OCI-LY3 (cell line): ENCODE results near the gene APCDD1L.

Experiments
- H2AFZ ChIP-seq: fragments of 200-600, 300-600 bp; shearing (Covaris generic); 2 replicates; pipeline ENCODE4 v1.6.0; 2014; ENCODE audit warnings: antibody characterized with exemption, low read depth, low read length
- H3K27ac ChIP-seq: fragments of 200-600, 300-600 bp; sonication (generic); 2 replicates; pipeline ENCODE4 v1.5.1; 2014; ENCODE audit warnings: mild to moderate bottlenecking, low read length, moderate library complexity, mixed read lengths
- H3K27me3 ChIP-seq: fragments of 200-600, 300-600 bp; sonication (generic); 2 replicates; pipeline ENCODE4 v1.6.1; 2014; ENCODE audit warnings: low read depth, low read length, mixed read lengths
- H3K36me3 ChIP-seq: fragments of 200-600, 300-600 bp; sonication (generic); replicated peaks from 2 replicates; pipeline ENCODE3; 2014; ENCODE audit warnings: low read depth, low read length, mixed read lengths
- H3K4me1 ChIP-seq: fragments of 300-600, 200-600 bp; sonication (generic); 2 replicates; pipeline ENCODE4 v1.6.1; 2014; ENCODE audit warnings: low read length, mixed read lengths
- H3K4me2 ChIP-seq: fragments of 200-600, 300-600 bp; sonication (generic); 2 replicates; pipeline ENCODE4 v1.6.1; 2014; ENCODE audit warnings: low read length, mixed read lengths
- H3K4me3 ChIP-seq: fragments of 300-600, 200-600 bp; sonication (generic); 2 replicates; pipeline ENCODE4 v1.5.1; 2014; ENCODE audit warnings: antibody characterized with exemption, mild to moderate bottlenecking, low read length, moderate library complexity
- H3K79me2 ChIP-seq: fragments of 300-600, 200-600 bp; shearing (Covaris generic); 2 replicates; pipeline ENCODE4 v1.6.1; 2014; ENCODE audit warnings: mild to moderate bottlenecking, low read length, mixed read lengths
- H3K9ac ChIP-seq: fragments of 300-600, 200-600 bp; shearing (Covaris generic); 2 replicates; pipeline ENCODE4 v1.6.0; 2014; ENCODE audit warnings: mild to moderate bottlenecking, low read length, moderate library complexity
- H3K9me3 ChIP-seq: fragments of 200-600, 300-600 bp; shearing (Covaris generic); 2 replicates; pipeline ENCODE4 v1.6.1; 2014; ENCODE audit warnings: low read length, mixed read lengths; ENCODE audit not compliant: insufficient read depth
- H4K20me1 ChIP-seq: fragments of 200-600, 300-600 bp; sonication (generic); 2 replicates; pipeline ENCODE4 v1.6.1; 2016; ENCODE audit warnings: low read length, mixed read lengths; ENCODE audit not compliant: insufficient read depth
- CTCF ChIP-seq: fragments of 200-600, 300-600 bp; sonication (generic); IDR thresholded peaks from 2 replicates; pipeline ENCODE4 v1.5.1; 2014; ENCODE audit warnings: antibody characterized with exemption, low read length, low read depth
- EZH2phosphoT487 ChIP-seq: fragments of 200-600 bp; shearing (Covaris generic); IDR thresholded peaks from 2 replicates; pipeline ENCODE4 v1.6.1; 2018; ENCODE audit warnings: antibody characterized with exemption, mixed run types, low read depth

APCDD1L gene

GRCh38 chr20:58469616-58470015 lies 45.6 kb downstream of the APCDD1L start:
- no peak overlapping the region for H3K4me3 ChIP-seq
- TF ChIP-seq EZH2phosphoT487, result no peak
- no peak for TF ChIP-seq CTCF
- no peaks in the 10 kb centered on the region for H4K20me1 ChIP-seq
- H3K4me1 ChIP-seq, result no peaks in the 10 kb centered on the region
- no peaks in the 10 kb centered on the region for H3K79me2 ChIP-seq
- no peaks in the 10 kb centered on the region for H3K36me3 ChIP-seq
- H3K27ac ChIP-seq, result no peak overlapping the region
- H3K27me3 ChIP-seq, result no peaks in the 10 kb centered on the region
- H3K4me2 ChIP-seq, result no peak overlapping the region
- H2AFZ ChIP-seq, result no peak overlapping the region
- no peak overlapping the region for H3K9ac ChIP-seq
- H3K9me3 ChIP-seq, result no peaks in the 10 kb centered on the region

- H3K36me3 ChIP-seq, result no peaks in the 10 kb centered on the region
- no peak overlapping the region for H3K4me2 ChIP-seq
- H3K27me3 ChIP-seq, result no peaks in the 10 kb centered on the region
- TF ChIP-seq EZH2phosphoT487 (no peak), CTCF (no peak)
- no peak overlapping the region for H3K27ac ChIP-seq
- no peak overlapping the region for H3K4me3 ChIP-seq
- no peaks in the 10 kb centered on the region for H3K79me2 ChIP-seq
- H4K20me1 ChIP-seq, result no peaks in the 10 kb centered on the region
- no peak overlapping the region for H3K9ac ChIP-seq
- H3K9me3 ChIP-seq, result no peaks in the 10 kb centered on the region
- H3K4me1 ChIP-seq, result no peaks in the 10 kb centered on the region
- no peak overlapping the region for H2AFZ ChIP-seq
Observed at GRCh38 chr20:58467572-58468527, 47.3 kb downstream of the APCDD1L start.

GRCh38 chr20:58466729-58467571 lies 48.2 kb downstream of the APCDD1L start:
- Histone ChIP-seq H3K9ac (no peak overlapping the region), H3K4me2 (no peak overlapping the region), H3K9me3 (no peaks in the 10 kb centered on the region), H3K4me1 (no peaks in the 10 kb centered on the region), H3K36me3 (no peaks in the 10 kb centered on the region), H2AFZ (no peak overlapping the region), H3K4me3 (no peak overlapping the region), H4K20me1 (no peaks in the 10 kb centered on the region), H3K27me3 (no peaks in the 10 kb centered on the region), H3K79me2 (no peaks in the 10 kb centered on the region), H3K27ac (no peak overlapping the region)
- no peak for TF ChIP-seq CTCF
- no peak for TF ChIP-seq EZH2phosphoT487
